ENCODE results near the gene HCAR1.

- TF ChIP-seq, protein P1, sequence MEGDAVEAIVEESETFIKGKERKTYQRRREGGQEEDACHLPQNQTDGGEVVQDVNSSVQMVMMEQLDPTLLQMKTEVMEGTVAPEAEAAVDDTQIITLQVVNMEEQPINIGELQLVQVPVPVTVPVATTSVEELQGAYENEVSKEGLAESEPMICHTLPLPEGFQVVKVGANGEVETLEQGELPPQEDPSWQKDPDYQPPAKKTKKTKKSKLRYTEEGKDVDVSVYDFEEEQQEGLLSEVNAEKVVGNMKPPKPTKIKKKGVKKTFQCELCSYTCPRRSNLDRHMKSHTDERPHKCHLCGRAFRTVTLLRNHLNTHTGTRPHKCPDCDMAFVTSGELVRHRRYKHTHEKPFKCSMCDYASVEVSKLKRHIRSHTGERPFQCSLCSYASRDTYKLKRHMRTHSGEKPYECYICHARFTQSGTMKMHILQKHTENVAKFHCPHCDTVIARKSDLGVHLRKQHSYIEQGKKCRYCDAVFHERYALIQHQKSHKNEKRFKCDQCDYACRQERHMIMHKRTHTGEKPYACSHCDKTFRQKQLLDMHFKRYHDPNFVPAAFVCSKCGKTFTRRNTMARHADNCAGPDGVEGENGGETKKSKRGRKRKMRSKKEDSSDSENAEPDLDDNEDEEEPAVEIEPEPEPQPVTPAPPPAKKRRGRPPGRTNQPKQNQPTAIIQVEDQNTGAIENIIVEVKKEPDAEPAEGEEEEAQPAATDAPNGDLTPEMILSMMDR (IDR thresholded peaks at IDR 0.05), result no peak
- no peak for TF ChIP-seq EZH2 (IDR thresholded peaks at IDR 0.05; ENCODE audit: borderline replicate concordance, insufficient read depth, low read depth, low read length, poor library complexity, severe bottlenecking)
Observed at GRCh38 chr12:122747224-122748135, 16.8 kb upstream of the HCAR1 start.

Measured in B cell (primary cell).